Activated CD8-positive, alpha-beta memory T cell treated with anti-CD3 and anti-CD28 coated beads, Interleukin-2, amount 50 U/mL, for 1 hour (primary cell): ENCODE data around the gene TRMT11.
"Not testable (repeated sequence)": the region's sequence is repeated elsewhere in the genome, so short reads cannot be mapped to it uniquely, and the experiment has no call there.

Experiments
- DNase-seq: peaks from one replicate; pipeline ENCODE4 v3.0.0-alpha.2; 2020; ENCODE audit errors: extremely low read depth

TRMT11 gene

DNA sequence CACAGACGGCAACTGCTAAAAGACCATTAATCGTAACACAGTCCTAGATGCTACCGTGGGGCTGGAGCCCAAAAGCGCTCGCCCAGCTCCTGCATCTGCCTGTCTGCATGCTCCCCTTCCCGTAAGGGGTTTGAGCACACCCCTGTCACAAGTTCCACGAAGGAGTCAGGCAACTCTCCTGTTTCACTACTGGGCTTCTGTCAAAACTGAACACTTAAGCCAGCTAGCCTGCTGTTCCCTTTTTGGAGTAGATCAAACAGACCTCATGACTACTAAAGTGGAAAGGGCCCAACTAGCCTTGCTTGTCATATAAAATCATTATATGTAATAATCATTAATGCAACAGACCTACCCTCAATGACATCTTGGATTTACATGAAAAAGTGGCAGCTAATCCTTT is 61.3 kb downstream of the TRMT11 start:
- DNase-seq, result no peak

DNA sequence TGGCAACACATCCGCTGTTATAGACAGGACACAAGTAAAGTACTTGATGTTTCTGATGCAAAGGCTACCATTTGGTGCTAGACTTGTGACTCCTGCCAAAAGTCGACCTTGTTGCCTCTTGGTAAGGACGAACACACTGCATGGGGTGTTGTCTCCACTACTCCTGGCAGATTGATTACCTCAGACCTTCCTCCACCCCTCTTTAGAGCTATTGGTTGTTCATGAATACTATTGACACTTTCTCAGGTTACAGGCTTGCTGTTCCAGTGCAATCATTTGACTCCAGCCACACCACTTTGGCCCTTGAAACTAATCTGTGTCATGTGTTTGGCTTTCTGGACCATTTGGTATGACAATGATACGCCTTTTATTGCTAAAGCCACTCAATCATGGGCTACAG is 62.3 kb downstream of the TRMT11 start:
- DNase-seq, result no peak

DNA sequence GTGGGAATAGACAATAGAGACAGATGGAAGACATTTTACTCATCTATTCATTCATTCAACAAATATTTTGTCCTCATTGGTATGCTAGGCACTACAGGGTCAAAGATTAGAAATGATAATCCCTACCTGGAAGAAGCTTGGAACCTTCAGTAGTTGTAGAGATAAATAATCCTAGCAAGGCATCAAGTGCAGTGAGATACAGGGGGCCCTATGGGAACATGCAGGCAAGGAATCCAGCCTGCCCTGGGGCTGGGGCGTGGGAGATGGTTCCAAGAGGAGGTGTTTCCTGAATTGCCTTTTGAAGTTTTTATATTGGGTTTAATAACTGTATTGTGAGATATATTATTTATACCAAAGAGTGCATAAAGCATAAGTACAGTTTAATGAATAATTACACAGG is 64.5 kb downstream of the TRMT11 start:
- no peak for DNase-seq

DNA sequence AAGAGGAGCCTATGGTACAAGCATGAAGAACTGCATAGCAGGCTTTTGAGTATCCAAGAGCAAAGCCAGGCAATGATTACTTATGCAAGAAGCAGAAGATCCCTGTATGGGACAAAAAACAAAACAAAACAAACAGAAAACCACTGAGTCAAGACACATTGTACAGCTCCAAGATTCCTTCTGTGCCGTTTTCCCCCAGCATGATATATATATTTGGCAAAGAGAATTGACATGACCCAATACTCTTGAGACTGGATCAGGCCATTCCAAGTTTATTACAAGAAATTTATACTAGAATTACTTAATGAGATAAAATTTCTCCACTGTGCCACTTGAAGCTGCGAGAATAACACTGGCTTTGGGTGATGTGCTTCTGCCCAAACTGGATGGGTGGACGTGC is 65.5 kb downstream of the TRMT11 start:
- DNase-seq, result no peak

DNA sequence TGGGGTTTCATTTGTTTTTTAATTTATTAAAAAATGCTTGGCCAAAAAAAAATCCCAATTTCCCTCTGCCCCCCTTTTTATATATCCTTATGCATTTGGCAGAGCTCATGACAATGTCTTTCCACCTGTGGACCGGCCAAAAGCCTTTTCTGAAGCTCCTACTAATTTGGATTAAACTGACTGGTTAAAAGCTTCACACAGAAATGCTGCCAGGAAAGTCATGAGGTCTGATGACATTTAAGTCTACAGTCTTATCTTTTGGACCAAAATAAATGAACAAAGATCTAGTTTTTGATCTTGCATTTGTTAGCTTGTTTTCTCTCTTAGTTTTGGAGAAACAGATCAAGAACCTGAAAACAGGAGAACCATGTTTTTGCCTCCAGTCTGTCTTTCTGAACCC is 66.1 kb downstream of the TRMT11 start:
- no peak for DNase-seq

DNA sequence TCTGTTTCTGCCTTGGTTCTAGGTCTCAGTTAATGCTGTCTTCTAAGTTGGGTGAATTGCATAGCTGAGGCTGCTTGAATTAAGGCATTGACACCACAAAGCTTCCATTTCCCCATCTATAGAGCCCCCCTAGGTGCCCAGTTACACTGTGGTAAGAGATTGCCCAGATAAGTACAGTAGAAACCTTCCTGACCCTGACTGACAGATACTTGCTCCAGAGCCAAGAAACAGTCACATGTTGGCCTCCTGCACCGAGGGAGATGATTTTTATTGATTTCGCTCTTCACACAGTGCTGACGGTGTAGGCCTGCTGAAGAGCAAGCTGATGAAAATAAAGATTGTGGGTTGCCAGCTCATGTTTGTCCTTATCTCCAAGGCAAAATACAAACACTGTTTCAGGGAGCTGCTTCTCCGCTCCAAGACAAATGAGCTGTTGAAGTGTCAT is 67.9 kb downstream of the TRMT11 start:
- DNase-seq, result no peak

DNA sequence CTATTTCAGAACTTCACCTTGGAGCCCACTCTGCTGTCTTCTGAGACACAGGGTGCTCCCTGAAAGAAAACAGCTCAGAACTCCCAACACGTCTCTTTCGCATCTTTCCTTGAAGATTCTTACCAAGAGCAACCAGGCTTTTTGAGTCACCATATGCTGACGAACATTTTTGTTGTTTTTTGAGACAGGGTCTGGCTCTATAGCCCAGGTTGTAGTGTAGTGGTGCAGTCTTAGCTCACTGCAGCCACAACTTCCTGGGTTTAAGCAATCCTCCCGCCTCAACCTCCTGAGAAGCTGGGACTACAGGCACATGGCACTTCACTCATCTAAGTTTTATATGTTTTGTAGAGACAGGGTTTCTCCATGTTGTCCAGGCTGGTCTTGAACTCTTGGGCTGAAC is 68.5 kb downstream of the TRMT11 start:
- DNase-seq, result no peak

DNA sequence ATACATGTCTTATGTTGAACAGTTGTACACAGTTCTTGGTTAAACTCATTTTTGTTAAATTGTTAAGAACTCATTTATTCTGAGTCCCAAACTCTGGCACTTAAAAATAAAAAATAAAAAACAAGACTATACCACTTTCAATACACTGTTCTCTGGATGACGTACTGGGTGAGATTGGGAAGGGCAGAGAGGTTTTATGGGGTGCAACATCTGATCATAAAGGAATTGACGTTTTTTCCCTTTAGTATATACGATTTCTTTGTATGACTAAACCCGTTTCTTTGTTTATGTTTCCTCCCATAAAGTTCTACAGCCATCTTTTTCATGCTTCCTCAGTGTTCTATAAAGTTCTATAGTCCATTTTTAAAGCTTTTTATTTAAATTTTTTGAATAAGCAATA is 69.1 kb downstream of the TRMT11 start:
- DNase-seq, result no peak

DNA sequence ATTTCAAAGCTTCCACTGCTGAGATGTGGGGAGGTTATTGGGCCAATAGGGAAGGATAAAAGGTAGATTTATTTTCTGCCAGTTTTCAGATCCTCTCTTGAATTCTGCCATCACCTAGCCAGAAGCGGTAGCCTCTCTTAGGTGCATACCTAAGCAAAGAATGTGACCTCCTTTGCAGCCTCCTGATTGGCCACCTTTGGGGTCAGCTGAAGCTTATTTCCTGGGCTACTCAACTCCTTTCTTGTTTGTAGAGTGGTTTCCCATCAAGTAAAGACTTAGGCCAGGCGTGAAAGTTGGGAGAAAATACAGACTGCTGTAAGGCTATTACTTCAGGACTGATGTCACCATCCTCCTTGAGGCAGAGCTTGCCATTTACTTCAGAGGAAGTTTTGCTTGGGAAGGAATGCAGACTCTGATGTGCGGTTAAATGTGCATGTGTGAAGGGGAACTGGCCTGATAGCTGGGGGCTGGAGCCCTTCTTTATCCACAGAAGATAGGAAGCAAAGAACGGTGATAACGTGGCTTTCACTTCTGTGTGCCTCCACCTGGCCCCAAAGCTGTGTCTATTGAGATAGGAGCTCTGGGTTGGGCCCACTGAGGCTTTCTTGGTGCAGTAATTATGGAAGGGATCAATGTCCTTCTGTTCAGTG is 70.1 kb downstream of the TRMT11 start:
- no peak for DNase-seq

DNA sequence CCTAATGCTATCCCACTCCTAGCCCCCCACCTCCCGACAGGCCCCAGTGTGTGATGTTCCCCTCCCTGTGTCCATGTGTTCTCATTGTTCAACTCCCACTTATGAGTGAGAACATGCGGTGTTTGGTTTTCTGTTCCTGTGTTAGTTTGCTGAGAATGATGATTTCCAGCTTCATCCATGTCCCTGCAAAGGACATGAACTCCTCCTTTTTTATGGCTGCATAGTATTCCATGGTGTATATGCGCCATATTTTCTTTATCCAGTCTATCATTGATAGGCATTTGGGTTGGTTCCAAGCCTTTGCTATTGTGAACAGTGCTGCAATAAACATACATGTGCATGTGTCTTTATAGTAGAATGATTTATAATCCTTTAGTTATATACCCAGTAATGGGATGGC is 71.7 kb downstream of the TRMT11 start:
- DNase-seq, result not testable (repeated sequence)

DNA sequence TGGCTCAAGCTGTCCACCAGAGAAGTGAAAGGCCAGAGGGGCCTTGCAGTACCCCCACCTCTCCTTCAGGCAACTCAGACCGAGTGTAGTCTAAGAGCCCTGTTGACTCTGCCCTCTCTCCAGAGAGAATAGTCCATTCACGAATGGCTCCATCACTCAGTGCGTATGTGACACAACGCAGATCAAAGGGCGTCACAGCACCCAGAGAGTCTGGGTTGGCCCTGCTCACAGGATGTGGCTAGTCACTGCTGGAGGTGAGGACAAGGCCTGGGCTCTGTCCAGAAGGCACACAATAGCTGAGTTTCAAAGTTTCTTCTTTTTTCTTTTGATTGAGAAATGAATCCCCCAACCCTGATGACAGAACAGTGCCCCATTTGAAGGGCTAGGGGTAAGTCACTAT is 74.1 kb downstream of the TRMT11 start:
- no peak for DNase-seq

DNA sequence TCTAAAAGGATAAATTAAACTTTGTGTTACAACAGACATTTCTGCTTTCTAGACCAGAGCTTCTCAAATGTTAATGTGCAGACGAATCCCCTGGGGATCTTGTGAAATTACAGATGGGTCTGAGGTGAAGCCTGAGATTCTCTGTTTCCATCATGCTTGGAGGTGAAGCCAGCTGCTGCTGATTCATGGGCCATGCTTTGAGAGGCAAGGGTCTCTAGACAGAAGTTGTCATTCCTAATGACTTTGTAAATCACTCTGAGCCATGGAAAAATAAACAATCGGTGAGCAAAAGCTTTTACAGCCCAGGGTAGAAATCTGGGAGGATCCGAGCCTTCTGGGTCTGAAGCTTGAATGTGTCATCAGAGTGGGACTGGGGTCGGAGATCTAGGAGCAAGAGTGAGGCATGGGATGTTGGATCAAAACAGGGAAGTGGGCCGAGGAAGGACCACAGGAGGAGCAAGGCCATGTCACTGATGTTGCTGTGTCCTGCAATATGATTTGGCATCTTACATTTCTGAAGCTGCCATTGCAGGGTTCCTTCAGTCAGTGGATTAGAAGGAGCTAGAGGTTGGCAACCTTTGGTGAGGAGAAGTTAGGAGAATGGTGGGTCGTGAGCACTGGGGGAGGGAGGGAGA is 77.3 kb downstream of the TRMT11 start:
- DNase-seq, result no peak

DNA sequence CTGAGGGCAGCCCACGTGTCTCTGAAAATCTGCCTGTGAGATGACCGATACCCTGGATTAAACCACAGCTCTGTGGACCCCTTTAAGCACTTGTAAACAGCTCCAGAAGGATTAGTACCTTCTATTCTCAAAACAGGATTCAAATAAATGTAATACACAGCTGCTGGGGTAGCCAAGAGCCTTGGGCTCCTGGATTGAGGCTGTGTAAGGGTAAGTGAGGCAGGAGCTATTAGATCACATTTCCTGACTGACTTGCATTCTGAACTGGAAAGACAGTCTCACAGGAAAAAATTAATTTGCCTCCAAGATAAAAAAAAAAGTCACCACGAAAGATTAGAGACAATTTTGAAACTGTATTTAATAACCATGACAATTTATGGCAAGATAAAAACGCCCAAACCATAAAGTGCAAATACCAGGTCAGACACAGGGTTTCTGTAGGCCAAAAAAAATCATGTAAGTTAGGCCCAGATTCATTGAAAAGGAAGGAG is 78.0 kb downstream of the TRMT11 start:
- DNase-seq, result no peak

DNA sequence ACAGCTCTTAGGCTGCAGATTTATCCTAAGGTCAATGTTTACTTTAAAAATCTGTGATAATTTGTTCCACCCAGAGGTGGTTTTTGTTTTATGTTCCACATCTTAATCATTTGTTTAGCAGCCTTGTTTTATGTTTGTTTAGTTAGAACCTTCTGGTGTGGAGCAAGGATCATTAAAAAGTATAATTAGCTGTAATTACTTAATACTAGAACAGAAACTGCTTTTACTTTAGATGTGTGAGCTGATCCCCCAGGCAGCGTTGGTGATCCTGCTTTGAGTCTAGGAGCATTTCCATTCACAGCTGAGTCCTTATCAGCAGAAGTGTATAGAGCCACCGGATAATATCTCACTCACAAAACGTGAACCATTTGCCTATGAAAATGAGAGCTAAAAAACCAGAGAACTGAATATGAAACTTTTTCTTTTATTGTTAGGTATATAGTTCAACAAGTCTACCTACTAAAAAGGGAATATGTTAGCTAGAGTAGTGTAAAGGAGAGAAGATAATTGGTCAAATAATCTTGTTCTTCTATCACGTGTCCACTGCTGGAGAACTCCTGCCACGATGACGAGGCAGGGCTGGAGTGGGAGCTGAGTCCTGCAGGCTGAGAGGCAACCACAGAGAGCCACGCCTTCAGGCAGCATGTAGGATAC is 78.5 kb downstream of the TRMT11 start:
- DNase-seq, result no peak

DNA sequence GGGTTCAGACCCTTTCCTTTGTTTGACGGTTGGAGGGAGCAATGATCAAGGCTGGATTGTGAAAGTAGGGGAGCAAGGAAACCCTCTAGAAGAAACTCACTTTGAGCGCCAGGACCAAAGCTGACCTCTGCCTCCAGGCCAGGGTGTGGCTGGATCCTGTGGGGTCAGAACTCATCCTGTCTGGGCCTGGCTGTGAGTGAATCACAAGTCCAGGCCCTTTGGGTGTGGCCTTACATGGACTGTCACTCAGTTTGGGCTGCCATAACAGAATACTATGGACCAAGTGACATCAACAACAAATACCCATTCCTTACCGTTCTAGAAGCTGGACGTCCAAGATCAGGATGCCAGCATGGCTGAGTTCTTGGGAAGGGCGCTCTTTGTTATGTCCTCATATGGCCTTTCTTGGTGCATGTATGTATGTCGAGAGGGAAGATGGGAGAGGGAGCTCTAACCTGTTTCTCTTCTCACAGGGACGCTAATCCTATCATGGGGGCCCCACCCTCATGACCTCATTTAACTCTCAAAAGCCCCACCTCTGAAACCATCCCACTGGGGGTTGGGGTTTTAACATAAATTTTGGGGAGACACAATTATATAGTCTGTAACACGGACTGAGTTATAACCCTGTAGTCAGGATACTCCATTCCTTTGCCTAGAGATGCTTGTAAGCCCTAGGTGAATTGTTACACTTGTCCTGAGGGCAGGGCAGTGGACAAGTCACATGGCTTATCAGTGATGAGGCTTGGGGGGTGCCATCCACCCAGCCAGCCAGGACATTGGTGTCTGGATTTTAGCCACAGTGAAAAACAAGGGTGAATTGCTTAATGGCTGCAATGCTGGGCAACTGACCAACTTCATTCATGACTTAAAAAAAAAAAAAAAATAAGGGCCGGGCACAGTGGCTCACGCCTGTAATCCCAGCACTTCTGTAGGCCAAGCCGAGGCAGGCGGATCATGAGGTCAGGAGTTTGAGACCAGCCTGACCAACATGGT is 80.0 kb downstream of the TRMT11 start:
- DNase-seq, result no peak

DNA sequence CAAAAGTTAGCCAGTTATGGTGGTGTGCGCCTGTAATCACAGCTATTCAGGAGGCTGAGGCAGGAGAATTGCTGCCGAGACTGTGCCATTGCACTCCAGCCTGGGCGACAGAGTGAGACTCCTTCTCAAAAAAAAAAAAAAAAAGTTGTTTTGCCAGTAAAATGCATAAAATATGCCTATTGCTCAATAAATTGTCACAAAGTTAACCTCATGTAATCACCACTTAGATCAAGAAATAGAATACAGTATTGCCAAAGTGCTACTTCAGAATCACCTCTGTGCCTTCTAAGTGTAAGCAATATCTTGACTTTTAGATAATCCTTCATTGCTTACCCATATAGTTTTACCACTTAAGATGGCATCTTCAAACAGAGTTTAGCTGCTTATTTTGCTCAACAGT is 80.7 kb downstream of the TRMT11 start:
- DNase-seq, result no peak

DNA sequence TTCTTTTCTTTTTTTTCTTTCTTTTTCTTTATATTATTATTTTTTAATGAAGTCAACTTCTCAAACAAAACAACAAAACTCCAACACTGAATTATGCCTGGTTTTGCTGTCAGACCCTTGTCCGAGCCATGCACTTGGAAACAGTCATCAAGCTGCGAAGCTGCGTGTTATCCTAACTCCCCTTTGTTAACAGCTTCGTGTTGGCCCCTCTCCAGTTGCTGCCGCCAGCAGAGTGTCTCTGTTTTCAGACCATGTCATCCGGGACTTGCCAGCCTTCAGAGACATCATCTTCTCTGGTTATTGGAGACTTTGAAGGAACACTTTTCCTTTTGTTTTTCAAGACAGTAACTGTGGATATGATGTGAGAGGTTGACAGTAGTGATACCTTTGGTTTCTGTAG is 83.1 kb downstream of the TRMT11 start:
- DNase-seq, result no peak

DNA sequence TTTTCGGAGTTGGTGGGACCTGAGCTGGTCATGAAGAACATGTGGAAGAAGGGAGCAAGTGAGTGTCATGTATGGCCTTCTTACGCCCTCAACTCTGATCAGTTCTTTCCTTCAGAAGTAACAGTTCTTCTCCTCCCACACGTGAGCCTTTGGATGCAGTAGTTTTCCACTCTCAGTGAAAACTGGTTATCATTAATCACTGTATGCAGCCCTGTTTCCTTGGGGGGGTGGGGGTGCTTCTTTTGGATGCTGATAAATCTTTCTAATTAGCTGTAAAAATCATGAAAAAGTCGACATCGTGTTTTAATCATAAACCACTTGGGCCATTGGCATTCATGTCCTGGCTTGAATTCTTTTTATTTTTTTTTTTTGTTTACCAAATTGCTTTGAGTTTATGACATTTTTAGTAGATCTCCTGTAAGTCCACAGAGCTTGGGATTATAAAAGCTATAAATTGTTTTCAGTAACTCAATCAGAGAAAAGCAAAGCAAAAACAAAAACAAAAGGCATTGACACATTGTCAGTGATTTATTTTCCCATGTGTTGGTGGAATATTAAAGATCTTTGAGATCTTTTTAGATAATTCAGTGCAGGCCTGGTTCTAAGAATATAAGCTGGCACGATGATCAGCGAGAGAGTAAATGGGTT is 84.8 kb downstream of the TRMT11 start:
- no peak for DNase-seq

DNA sequence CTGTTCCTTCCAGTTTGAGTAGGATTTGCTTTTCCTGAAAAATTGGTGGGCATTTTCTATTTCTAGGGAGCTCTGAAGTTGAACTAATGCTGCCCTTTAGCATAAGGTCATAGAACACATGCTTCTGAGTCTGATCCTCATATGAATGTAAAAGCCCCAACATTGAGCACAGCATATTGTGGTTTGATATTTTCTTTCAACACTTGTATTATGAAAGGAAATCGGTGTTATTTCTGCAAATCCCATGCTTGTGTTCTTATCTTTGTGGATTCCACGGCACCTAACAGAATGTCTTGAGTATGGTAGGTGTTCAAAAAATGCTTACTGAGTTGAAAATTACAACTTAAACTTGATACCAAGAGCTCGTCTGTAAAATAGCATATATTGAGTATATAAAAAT is 85.8 kb downstream of the TRMT11 start:
- DNase-seq, result no peak

DNA sequence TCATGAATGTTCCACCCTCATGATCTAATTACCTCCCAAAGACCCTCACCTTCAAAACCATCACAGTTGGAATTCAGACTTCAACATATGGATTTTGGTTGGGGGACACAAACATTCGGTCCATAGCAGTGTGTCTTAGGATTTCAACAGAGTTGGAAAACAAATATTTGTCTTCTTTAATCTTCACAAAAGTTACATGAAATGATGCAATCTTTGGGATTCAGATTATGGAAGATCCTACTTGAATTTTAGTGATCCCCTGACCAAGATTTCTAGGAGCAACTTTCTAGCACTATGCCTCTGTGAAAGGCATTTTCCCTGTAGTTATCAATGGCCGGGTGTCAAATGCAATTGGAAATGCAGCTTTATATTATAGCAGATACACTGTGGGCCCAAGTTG is 86.5 kb downstream of the TRMT11 start:
- no peak for DNase-seq

DNA sequence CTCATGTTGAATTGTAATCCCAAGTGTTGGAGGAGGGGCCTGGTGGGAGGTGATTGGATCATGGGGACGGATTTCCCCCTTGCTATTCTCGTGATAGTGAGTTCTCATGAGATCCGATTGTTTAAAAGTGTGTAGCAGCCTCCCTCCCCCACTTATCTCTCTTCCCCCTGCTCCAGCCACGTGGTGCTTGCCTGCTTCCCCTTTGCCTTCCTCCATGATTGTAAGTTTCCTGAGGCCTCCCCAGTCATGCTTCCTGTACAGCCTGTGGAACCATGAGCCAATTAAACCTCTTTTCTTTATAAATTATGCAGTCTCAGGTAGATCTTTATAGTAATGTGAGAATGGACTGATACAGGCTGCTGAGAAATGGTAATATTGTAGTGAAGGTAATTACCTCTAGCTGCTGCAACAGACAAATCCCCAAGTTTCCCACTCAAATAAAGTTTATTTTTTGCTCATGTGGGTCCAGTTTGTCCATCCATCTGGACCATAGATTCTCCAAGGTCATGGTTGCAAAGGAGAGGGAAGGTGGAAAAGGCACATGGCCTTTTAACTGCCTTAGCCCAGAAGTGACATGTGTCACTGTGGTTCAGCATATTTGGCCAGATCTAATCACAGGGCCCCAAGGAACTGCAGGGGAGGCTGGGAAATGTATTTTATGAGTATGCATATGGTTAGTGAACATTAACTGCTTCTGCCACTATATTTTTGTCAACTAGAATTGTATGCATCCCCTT is 89.2 kb downstream of the TRMT11 start:
- no peak for DNase-seq
